ENCODE results near the gene RPS6KL1.

RPS6KL1 gene

GRCh38 chr14:74890262-74890661 is 32.8 kb downstream of the RPS6KL1 start:
- Histone ChIP-seq H3K4me3 (ENCODE audit: low read length) (no peak overlapping the region), H3K27ac (ENCODE audit: low read length) (no peak overlapping the region), H3K27me3 (ENCODE audit: control insufficient read depth, insufficient read depth, low read length) (no peaks in the 10 kb centered on the region), H3K9ac (ENCODE audit: low read length) (no peak overlapping the region), H3K9me3 (ENCODE audit: control insufficient read depth, low read depth, low read length) (no peaks in the 10 kb centered on the region), H3K4me1 (ENCODE audit: control insufficient read depth, low read depth, low read length) (peaks cover 28% of the 10 kb centered on the region), H3K36me3 (ENCODE audit: control insufficient read depth, low read depth, low read length) (peaks cover 57% of the 10 kb centered on the region)

GRCh38 chr14:74888164-74889158 is 34.6 kb downstream of the RPS6KL1 start:
- no peaks in the 10 kb centered on the region for H3K9me3 ChIP-seq (ENCODE audit: control insufficient read depth, low read depth, low read length)
- no peak overlapping the region for H3K4me3 ChIP-seq (ENCODE audit: low read length)
- H3K36me3 ChIP-seq (ENCODE audit: control insufficient read depth, low read depth, low read length) = peaks cover 41% of the 10 kb centered on the region
- peaks cover 45% of the 10 kb centered on the region for H3K4me1 ChIP-seq (ENCODE audit: control insufficient read depth, low read depth, low read length)
- H3K27ac ChIP-seq (ENCODE audit: low read length) = no peak overlapping the region
- H3K9ac ChIP-seq (ENCODE audit: low read length) = no peak overlapping the region
- no peaks in the 10 kb centered on the region for H3K27me3 ChIP-seq (ENCODE audit: control insufficient read depth, insufficient read depth, low read length)

GRCh38 chr14:74886001-74886400 is 37.1 kb downstream of the RPS6KL1 start:
- H3K4me1 ChIP-seq (ENCODE audit: control insufficient read depth, low read depth, low read length) = peaks cover 55% of the 10 kb centered on the region
- H3K4me3 ChIP-seq (ENCODE audit: low read length) = peak overlapping the region; percentile 44
- H3K27ac ChIP-seq (ENCODE audit: low read length) = peak overlapping the region; percentile 44

GRCh38 chr14:74882103-74882920 is 40.7 kb downstream of the RPS6KL1 start:
- H3K4me1 ChIP-seq (ENCODE audit: control insufficient read depth, low read depth, low read length) = peaks cover 45% of the 10 kb centered on the region

More at GRCh38 chr14:74886001-74886400, 37.1 kb downstream of the RPS6KL1 start:
- H3K36me3 ChIP-seq (ENCODE audit: control insufficient read depth, low read depth, low read length) = peaks cover 17% of the 10 kb centered on the region
- H3K9ac ChIP-seq (ENCODE audit: low read length) = no peak overlapping the region
- no peaks in the 10 kb centered on the region for H3K27me3 ChIP-seq (ENCODE audit: control insufficient read depth, insufficient read depth, low read length)
- no peaks in the 10 kb centered on the region for H3K9me3 ChIP-seq (ENCODE audit: control insufficient read depth, low read depth, low read length)

GRCh38 chr14:74881431-74882102 is 41.5 kb downstream of the RPS6KL1 start, which contains the start of gene DLST:
TSS of gene DLST (plus strand) at chr14:74881916. CDS start at chr14:74881954, 38 bp downstream.
- H3K27me3 ChIP-seq (ENCODE audit: control insufficient read depth, insufficient read depth, low read length) = no peaks in the 10 kb centered on the region
- peak within 1 kb of the TSS; percentile 77 for H3K9ac ChIP-seq (ENCODE audit: low read length)
- H3K4me1 ChIP-seq (ENCODE audit: control insufficient read depth, low read depth, low read length) = peaks cover 42% of the 10 kb centered on the region
- no peak within 1 kb of the TSS for H3K27ac ChIP-seq (ENCODE audit: low read length)
- H3K36me3 ChIP-seq (ENCODE audit: control insufficient read depth, low read depth, low read length) = no peaks in the 10 kb centered on the region
- H3K4me3 ChIP-seq (ENCODE audit: low read length) = peak within 1 kb of the TSS; percentile 95
- H3K9me3 ChIP-seq (ENCODE audit: control insufficient read depth, low read depth, low read length) = no peaks in the 10 kb centered on the region

More at GRCh38 chr14:74882103-74882920, 40.7 kb downstream of the RPS6KL1 start:
- no peaks in the 10 kb centered on the region for H3K27me3 ChIP-seq (ENCODE audit: control insufficient read depth, insufficient read depth, low read length)
- no peak overlapping the region for H3K27ac ChIP-seq (ENCODE audit: low read length)
- H3K4me3 ChIP-seq (ENCODE audit: low read length) = peak overlapping the region; percentile 95
- H3K36me3 ChIP-seq (ENCODE audit: control insufficient read depth, low read depth, low read length) = no peaks in the 10 kb centered on the region
- H3K9me3 ChIP-seq (ENCODE audit: control insufficient read depth, low read depth, low read length) = no peaks in the 10 kb centered on the region
- H3K9ac ChIP-seq (ENCODE audit: low read length) = peak overlapping the region; percentile 77

GRCh38 chr14:74879427-74880182 is 43.5 kb downstream of the RPS6KL1 start:
- no peak overlapping the region for H3K27ac ChIP-seq (ENCODE audit: low read length)
- H3K36me3 ChIP-seq (ENCODE audit: control insufficient read depth, low read depth, low read length) = no peaks in the 10 kb centered on the region
- H3K9me3 ChIP-seq (ENCODE audit: control insufficient read depth, low read depth, low read length) = no peaks in the 10 kb centered on the region
- H3K9ac ChIP-seq (ENCODE audit: low read length) = no peak overlapping the region
- H3K4me3 ChIP-seq (ENCODE audit: low read length) = no peak overlapping the region
- H3K4me1 ChIP-seq (ENCODE audit: control insufficient read depth, low read depth, low read length) = peaks cover 28% of the 10 kb centered on the region
- no peaks in the 10 kb centered on the region for H3K27me3 ChIP-seq (ENCODE audit: control insufficient read depth, insufficient read depth, low read length)

GRCh38 chr14:74875941-74876913 is 46.8 kb downstream of the RPS6KL1 start, which contains the start of gene PROX2:
TSS of gene PROX2 (minus strand) at chr14:74876145. CDS start at chr14:74863834, 12,311 bp downstream.
- Histone ChIP-seq H3K27ac (ENCODE audit: low read length) (no peak within 1 kb of the TSS), H3K36me3 (ENCODE audit: control insufficient read depth, low read depth, low read length) (no peaks in the 10 kb centered on the region), H3K27me3 (ENCODE audit: control insufficient read depth, insufficient read depth, low read length) (no peaks in the 10 kb centered on the region), H3K4me1 (ENCODE audit: control insufficient read depth, low read depth, low read length) (peaks cover 10% of the 10 kb centered on the region), H3K9me3 (ENCODE audit: control insufficient read depth, low read depth, low read length) (no peaks in the 10 kb centered on the region), H3K4me3 (ENCODE audit: low read length) (no peak within 1 kb of the TSS), H3K9ac (ENCODE audit: low read length) (no peak within 1 kb of the TSS)

GRCh38 chr14:74875204-74875603 is 47.9 kb downstream of the RPS6KL1 start:
- H3K9ac ChIP-seq (ENCODE audit: low read length) = no peak overlapping the region
- no peaks in the 10 kb centered on the region for H3K9me3 ChIP-seq (ENCODE audit: control insufficient read depth, low read depth, low read length)
- H3K27ac ChIP-seq (ENCODE audit: low read length) = no peak overlapping the region
- H3K4me3 ChIP-seq (ENCODE audit: low read length) = no peak overlapping the region
- peaks cover 6% of the 10 kb centered on the region for H3K4me1 ChIP-seq (ENCODE audit: control insufficient read depth, low read depth, low read length)
- no peaks in the 10 kb centered on the region for H3K36me3 ChIP-seq (ENCODE audit: control insufficient read depth, low read depth, low read length)
- no peaks in the 10 kb centered on the region for H3K27me3 ChIP-seq (ENCODE audit: control insufficient read depth, insufficient read depth, low read length)

GRCh38 chr14:74871819-74872218 is 51.2 kb downstream of the RPS6KL1 start:
- no peak overlapping the region for H3K9ac ChIP-seq (ENCODE audit: low read length)
- no peak overlapping the region for H3K27ac ChIP-seq (ENCODE audit: low read length)
- no peaks in the 10 kb centered on the region for H3K36me3 ChIP-seq (ENCODE audit: control insufficient read depth, low read depth, low read length)
- no peaks in the 10 kb centered on the region for H3K27me3 ChIP-seq (ENCODE audit: control insufficient read depth, insufficient read depth, low read length)
- no peaks in the 10 kb centered on the region for H3K9me3 ChIP-seq (ENCODE audit: control insufficient read depth, low read depth, low read length)
- H3K4me3 ChIP-seq (ENCODE audit: low read length) = no peak overlapping the region
- H3K4me1 ChIP-seq (ENCODE audit: control insufficient read depth, low read depth, low read length) = peaks cover 6% of the 10 kb centered on the region

- no peaks in the 10 kb centered on the region for H3K27me3 ChIP-seq (ENCODE audit: control insufficient read depth, insufficient read depth, low read length)
- no peaks in the 10 kb centered on the region for H3K4me1 ChIP-seq (ENCODE audit: control insufficient read depth, low read depth, low read length)
- H3K9ac ChIP-seq (ENCODE audit: low read length) = no peak overlapping the region
- no peaks in the 10 kb centered on the region for H3K36me3 ChIP-seq (ENCODE audit: control insufficient read depth, low read depth, low read length)
- no peak overlapping the region for H3K27ac ChIP-seq (ENCODE audit: low read length)
- H3K4me3 ChIP-seq (ENCODE audit: low read length) = no peak overlapping the region
- H3K9me3 ChIP-seq (ENCODE audit: control insufficient read depth, low read depth, low read length) = no peaks in the 10 kb centered on the region
Observed at GRCh38 chr14:74868739-74869138, 54.3 kb downstream of the RPS6KL1 start.
